ENCODE measurements around the gene ANAPC16. TPM values are rescaled to one million over a fixed set of nuclear protein-coding genes. Genes with fewer than 3 reads are reported as not detected.

Gene ANAPC16
- total RNA-seq, 1 donor from 2014 or later, result 113 TPM

DNA sequence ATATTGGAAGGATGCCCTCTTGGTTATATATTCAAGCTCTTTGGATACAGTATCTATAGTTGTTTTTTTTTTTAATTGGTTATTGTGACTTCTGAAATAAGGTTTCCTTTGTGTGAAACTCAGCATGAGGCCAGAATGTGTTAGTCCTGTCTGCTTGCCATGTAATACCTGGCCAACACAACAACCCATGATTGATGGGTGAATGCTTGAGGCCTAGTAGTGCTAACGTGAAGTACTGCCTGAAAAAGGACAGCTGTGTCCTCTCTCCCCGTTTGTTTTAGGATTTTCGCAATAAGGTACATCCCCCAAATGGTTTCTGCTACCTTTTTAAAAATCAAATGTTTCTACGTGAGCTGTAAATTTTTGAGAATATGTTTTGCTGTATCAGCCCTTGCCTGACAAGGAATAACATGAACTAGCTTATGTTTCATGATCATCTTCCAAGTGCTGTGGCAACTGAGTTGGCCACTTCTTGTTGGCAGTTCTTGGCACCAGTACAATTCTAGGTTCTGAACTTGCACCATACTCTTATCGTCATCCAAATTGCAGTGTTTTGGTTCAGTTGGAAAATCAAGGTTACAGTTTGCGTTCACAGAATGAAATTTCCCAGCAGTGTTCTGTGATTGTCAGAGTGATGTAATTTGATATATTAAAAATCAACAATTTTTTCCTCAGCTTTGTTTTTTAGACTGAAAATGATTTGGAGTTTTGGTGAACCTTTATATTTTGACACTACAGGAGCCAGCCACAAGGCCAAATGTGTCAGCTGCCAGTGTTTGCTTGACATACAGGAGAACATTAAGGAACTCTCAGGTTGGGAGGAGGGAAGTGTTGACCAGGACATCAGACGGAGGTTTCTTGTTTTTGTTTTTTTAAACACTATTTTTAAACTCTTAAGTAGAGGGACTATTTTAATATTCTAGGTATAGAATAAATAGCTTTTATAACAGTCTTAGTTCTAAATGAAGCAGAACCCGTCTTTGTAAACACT is 13.7 kb downstream of the ANAPC16 start:
- TF ChIP-seq, protein P1, sequence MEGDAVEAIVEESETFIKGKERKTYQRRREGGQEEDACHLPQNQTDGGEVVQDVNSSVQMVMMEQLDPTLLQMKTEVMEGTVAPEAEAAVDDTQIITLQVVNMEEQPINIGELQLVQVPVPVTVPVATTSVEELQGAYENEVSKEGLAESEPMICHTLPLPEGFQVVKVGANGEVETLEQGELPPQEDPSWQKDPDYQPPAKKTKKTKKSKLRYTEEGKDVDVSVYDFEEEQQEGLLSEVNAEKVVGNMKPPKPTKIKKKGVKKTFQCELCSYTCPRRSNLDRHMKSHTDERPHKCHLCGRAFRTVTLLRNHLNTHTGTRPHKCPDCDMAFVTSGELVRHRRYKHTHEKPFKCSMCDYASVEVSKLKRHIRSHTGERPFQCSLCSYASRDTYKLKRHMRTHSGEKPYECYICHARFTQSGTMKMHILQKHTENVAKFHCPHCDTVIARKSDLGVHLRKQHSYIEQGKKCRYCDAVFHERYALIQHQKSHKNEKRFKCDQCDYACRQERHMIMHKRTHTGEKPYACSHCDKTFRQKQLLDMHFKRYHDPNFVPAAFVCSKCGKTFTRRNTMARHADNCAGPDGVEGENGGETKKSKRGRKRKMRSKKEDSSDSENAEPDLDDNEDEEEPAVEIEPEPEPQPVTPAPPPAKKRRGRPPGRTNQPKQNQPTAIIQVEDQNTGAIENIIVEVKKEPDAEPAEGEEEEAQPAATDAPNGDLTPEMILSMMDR (IDR thresholded peaks at IDR 0.05), result no peak
- Histone ChIP-seq H3K9me3 (no peaks in the 10 kb centered on the region), H3K4me3 (no peak overlapping the region), H3K27me3 (ENCODE audit: low read depth) (no peaks in the 10 kb centered on the region), H3K36me3 (peaks cover 75% of the 10 kb centered on the region), H3K27ac (peak overlapping the region; percentile 47), H3K4me1 (peaks cover 27% of the 10 kb centered on the region)
- peak in 1 of 2 donors; percentile 45 for ATAC-seq
- intact Hi-C loops (cut with DNase I), result no loop called here
- no peak for DNase-seq

DNA sequence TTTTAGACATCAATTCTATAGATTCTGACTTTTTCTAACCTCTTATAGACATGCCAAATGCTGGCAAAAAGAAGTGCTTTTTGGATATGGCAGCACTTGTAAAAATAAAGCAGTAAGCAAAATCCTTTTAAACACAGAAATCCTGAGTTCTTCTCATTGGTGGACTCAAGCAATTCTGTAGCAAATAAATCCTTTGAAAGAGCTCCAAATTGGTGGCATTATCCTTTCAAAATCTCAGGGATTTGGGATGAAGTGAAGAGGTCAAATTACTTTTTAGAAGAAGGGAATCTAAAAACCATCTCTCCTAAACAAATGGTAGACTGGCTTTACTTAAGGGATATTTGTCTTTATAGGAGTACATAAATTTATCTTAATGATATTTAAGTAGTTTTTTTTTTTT is 17.8 kb downstream of the ANAPC16 start:
- intact Hi-C loops (cut with DNase I), result no loop called here
- DNase-seq (no peak), ATAC-seq (no peak)
- Histone ChIP-seq H3K4me3 (no peak overlapping the region), H3K9me3 (no peaks in the 10 kb centered on the region), H3K27ac (no peak overlapping the region), H3K27me3 (ENCODE audit: low read depth) (no peaks in the 10 kb centered on the region), H3K36me3 (peaks cover 74% of the 10 kb centered on the region), H3K4me1 (peaks cover 17% of the 10 kb centered on the region)
- TF ChIP-seq, protein P1 (IDR thresholded peaks at IDR 0.05), result no peak

DNA sequence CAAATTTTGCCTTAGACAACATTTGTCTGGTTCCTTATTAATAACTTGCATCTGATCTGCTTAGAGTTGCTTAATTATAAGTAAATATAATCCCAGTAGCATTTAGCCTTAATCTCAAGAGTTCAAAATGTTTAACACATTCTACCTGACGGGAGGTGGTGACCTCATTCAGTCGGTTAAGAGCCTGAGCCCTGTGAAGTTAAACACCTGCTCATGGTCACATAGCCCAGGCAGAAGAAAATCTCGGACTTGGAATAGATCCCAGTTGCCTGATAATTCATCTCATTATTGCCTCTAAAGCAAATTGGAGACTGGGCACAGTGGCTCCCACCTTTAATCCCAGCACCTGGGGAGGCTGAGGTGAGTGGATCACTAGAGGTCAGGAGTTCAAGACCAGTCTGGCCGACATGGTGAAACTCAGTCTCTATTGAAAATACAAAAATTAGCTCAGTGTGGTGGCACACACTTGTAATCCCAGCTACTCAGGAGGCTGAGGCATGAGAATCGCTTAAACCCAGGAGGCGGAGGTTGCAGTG is 18.8 kb downstream of the ANAPC16 start:
- H3K4me3 ChIP-seq, result no peak overlapping the region
- H3K27ac ChIP-seq, result no peak overlapping the region
- H3K9me3 ChIP-seq, result no peaks in the 10 kb centered on the region
- peaks cover 8% of the 10 kb centered on the region for H3K4me1 ChIP-seq
- ATAC-seq (no peak), DNase-seq (no peak)
- H3K36me3 ChIP-seq, result peaks cover 74% of the 10 kb centered on the region
- intact Hi-C loops (cut with DNase I), result no loop called here
- no peaks in the 10 kb centered on the region for H3K27me3 ChIP-seq (ENCODE audit: low read depth)
- TF ChIP-seq, protein P1 (IDR thresholded peaks at IDR 0.05), result no peak

DNA sequence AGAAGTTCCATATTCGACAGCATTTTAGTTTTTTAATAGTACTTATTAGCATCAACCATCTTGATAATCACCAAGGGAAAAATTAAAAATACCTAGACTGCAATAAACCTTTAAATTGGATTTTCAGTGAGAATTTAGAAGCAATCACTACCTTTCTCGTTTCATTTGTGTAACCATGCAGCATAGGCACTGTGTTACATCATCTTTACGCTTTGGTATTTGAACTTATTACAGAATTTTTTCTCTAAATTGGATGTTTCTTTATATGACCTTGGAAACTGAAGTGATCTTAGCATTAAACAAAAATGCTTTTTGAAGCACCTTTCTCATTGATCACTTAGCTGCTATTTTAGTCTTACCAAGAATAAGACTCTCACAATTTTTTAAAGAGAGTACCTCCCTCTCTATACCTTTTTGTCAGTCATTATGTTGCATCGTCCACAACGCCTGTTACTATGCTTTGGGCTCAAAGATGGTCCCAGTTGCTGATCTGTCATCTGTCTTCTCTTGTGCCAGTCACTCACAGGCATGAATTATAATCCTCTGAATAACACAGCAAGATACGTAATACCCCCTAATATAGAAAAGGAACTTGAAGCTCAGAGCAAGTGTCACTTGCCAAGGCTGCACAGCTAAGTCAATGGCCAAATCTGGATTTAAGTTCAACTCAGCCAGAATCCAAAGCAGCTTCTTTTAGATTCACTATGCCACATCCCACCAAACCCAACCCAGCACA is 19.9 kb downstream of the ANAPC16 start:
- no peak for DNase-seq
- ATAC-seq, result no peak
- Histone ChIP-seq H3K9me3 (no peaks in the 10 kb centered on the region), H3K27ac (no peak overlapping the region), H3K4me3 (no peak overlapping the region), H3K4me1 (no peaks in the 10 kb centered on the region), H3K36me3 (peaks cover 63% of the 10 kb centered on the region), H3K27me3 (ENCODE audit: low read depth) (no peaks in the 10 kb centered on the region)
- TF ChIP-seq, protein P1 (IDR thresholded peaks at IDR 0.05), result no peak
- intact Hi-C loops (cut with DNase I), result no loop called here

DNA sequence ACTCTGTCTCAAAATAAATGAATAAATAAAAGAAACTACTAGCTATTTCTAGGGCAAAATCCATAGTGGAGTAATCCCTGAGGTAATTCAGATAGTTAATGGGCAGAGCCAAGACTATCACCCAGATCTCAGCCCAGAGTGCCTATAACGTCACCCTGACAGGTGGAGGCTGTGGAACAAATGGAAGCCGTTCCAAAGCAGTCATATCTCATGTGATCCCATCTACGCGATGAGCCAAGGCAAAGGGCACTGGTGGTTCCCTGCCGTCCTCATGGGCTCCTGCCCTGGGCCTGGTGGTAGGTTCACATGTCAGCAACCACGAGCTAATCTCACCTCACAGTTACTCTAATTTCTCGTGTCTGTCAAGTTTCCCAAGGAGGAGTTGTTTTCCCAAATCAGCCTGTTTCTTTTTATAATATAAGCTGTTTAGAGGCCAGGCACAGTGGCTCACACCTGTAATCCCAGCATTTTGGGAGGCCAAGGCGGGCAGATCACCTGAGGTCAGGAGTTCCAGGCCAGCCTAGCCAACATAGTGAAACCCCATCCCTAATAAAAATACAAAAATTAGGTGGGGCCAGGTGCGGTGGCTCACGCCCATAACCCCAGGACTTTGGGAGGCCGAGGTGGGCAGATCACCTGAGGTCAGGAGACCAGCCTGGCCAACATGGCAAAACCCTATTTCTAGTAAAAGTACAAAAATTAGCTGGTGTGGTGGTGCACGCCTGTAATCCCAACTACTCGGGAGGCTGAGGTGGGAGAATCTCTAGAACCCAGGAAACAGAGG is 22.8 kb downstream of the ANAPC16 start:
- intact Hi-C loops (cut with DNase I), result no loop called here
- H3K36me3 ChIP-seq, result peaks cover 36% of the 10 kb centered on the region
- H3K4me3 ChIP-seq, result no peak overlapping the region
- H3K9me3 ChIP-seq, result no peaks in the 10 kb centered on the region
- H3K27ac ChIP-seq, result no peak overlapping the region
- H3K4me1 ChIP-seq, result peaks cover 24% of the 10 kb centered on the region
- TF ChIP-seq, protein P1 (IDR thresholded peaks at IDR 0.05), result no peak
- no peaks in the 10 kb centered on the region for H3K27me3 ChIP-seq (ENCODE audit: low read depth)
- no peak for DNase-seq
- no peak for ATAC-seq
